DMS79 treated with DMSO at 0.1 percent for 48 hours (cell line): ENCODE results near the gene SAMM50.

Source experiments
- DNase-seq: peaks from one replicate; lab custom pipeline; 2025; lab: John Stamatoyannopoulos, UW

SAMM50 gene

DNA sequence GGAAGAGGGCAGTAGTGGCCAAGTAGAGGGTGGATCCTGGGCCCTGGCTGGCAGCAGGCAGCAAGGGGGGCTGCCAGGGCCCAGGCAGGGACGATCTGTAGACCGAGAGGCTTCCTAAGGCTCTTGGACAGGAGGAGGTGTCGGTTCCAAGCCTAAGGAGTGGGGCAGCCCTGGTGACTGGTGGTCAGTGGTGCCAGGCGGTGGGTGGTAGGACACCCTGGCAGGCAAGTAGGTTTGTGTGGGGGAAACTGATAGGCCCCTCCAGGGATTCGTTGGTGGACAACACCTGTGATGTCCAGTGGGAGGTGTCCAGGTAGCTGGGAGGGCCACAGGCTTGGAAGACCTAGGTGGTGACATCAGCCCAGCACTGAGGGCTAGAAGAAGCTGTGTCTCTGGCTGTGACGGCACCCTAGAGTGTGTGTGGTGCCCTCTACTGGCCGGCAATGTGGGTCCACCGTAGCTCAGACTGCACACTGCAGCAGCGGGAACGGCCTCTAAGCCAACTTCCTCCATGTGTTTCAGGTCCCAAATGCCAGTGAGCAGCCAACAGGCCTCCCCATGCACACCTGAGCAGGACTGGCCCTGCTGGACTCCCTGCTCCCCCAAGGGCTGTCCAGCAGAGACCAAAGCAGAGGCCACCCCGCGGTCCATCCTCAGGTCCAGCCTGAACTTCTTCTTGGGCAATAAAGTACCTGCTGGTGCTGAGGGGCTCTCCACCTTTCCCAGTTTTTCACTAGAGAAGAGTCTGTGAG is 9.4 kb upstream of the SAMM50 start:
- no peak for DNase-seq

DNA sequence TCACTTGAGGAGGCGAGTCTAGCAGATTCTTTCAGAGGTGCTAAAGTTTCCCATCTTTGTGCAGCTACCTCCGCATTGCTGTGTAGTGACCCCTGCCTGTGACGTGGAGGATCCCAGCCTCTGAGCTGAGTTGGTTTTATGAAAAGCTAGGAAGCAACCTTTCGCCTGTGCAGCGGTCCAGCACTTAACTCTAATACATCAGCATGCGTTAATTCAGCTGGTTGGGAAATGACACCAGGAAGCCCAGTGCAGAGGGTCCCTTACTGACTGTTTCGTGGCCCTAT is 8.9 kb upstream of the SAMM50 start:
- DNase-seq = no peak

DNA sequence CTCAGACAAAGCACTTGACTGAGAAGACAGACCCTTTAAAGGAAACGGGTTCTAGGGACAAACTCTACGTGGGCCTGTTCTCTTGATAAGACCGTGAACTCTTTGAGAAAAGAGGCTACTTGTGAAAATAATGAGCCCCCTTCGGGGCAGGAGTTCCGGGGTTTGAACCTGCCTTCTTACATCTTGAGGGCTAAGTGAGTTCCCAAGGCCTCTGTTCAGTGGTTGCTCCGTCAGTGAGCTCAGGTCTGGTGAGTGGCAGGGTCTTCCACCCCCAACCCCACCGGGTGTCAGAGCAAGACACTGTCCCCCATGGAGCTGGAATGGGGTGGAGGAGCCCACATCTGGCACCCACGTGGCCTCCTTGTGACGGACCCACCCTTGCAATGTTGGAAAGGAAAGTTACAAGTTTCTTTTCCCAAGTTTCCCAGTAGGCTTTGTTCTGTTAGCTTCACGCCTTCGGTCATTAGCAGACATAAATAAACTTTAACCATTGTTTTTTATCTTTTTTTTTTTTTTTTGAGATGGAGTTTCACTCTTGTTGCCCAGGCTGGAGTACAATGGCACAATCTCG is 6.3 kb upstream of the SAMM50 start:
- no peak for DNase-seq

DNA sequence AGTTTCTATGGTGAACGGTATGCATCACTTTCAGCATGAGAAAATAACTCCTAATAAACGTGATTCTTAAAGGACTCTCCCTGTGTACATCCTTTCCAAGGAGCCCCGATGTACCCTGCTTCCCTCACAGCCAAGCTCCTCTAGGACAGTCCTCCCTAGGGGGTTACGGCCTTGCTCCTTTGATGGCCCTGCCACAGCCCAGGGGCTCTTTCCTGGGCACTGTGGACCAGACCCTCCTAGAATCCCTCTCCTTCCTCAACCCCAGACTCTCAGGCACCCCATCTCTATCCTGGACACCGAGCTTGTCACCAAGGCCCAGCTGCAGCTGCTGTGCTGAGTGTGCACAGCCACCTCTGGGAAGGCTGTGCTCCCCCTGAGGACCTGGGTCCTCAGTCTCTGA is 3.9 kb upstream of the SAMM50 start:
- DNase-seq = no peak

DNA sequence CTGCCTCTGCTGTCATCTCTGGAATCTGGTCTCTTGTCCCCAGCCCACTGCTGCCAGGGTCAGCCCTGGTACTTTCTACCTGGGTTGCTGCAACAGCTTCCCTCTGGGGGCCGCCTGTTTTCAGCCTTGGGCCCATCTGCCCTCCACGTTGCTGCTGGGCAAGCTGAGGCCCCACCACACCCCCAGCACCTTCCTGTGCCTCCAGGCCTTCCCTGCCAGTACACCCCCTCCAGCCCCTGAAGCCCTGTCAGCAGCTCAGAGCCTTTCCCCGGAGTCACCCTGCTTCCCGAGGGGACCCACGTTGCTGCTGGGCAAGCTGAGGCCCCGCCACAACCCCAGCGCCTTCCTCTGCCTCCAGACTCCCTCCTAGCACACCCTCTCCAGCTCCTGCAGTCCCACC is 3.3 kb upstream of the SAMM50 start:
- DNase-seq = no peak

DNA sequence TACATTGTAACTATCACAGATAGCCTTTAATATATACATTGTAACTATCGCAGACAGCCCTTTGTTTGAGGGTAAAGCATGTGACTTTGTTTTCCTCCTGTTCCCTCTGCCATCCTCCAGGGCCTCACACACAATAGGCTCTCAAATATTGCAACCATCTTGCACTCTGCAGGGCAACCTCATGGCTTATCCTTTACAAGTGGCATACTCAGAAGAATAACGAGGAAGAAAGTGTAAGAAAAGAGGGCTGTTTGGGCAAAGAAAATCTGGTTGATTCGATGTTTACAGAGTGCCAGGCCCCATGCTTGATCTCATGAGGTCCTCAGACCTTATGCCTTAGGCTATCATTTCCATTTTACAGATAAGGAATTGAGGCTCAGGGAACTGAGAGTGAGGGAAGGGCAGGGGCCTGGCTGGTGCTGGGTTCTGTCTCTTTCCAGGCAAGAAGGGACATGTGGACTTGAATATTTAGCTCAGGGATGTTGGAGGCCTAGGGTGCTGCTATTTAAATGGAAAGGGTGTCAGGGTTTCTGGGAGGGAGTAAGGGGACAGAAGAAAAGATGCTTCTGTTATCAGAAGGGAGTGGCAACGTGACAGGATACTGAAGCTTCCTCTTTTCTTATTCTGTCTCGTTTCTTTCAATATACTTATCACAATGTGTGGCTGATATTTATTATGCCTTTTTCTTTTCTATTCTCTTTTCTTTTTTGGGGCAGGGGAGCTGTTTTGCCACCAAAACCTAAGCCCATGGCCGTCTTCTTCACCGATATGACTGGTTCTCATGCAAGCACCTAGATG is 1.1 kb upstream of the SAMM50 start:
- DNase-seq = no peak

DNA sequence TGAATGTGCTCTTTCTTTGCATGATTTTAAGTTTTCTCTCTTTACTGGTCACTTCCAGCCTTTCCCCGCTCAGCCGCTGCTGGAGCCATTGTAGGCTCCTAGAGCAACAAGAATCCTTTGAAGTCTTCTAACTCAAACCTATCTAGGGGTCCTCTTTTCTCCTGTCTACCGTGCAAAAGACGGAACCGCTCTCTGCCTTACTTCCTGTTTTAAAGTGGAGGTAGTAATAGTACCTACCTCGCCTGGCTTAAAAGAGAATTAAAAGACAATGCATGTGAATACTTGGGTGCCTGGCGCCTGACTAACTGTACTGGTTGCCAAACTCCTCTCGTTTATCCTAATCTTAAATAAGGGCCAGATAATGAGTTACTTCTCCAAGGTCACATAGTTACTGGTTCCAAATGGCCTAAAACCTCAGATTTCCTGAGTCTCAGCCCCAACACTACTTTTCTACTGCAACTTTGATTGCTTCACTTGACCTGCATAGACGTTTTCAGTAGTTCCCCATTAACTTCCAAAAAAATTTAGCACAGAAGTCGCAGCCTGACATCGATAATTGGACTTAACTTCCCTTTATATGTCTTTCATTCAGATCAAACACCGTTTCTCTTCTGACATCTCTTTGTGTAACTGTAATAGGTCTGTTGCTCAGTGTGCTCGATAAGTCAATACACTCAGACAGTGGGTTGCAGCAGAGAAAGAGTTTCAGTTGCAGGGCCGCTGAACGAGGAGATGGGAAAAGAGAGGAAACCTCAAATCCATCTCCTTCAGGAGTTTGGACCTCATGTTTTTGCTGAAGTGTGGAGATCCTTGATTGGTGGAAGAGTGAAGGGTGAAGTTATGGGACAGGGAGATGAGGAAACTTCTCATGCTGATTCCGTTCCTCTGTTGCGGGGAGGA is 891 bp downstream of the SAMM50 start:
- no peak for DNase-seq

DNA sequence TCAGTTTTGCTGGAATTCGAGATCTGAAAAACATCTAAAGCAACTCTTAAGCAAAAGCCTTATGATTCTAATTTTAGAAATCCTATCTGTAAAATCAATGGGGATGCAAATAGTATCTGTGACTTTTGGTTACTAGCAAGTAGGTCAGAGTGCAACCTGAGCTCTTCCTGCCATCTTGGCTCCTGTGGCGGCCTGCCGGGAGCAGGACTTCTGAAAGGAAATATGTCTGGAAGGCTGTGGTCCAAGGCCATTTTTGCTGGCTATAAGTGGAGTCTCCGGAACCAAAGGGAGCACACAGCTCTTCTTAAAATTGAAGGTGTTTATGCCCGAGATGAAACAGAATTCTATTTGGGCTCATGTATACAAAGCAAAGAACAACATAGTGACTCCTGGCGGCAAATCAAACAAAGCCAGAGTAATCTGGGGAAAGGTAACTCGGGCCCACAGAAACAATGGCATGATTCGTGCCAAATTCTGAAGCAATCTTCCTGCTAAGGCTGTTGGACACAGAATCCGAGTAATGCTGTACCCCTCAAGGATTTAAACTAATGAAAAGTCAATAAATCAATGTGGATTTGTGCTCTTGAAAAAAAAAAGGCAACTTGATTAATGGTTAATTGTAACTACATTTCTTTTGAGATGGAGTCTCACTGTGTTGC is 1.7 kb downstream of the SAMM50 start:
- no peak for DNase-seq

DNA sequence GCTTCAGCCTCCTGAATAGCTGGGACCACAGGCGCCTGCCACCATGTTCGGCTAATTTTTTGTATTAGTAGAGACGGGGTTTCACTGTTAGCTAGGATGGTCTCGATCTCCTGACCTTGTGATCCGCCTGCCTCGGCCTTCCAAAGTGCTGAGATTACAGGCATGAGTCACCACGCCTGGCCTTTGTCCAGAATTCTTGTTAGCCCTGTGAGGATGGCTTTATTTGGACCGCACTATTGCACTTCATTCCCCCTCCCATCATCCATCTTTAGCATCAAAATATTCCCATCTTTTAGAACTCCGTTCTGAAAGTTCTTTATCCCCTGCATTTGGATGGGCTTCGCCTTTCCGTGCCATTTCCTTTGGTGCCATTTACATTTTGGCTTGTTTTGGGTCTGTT is 2.6 kb downstream of the SAMM50 start:
- DNase-seq = no peak

DNA sequence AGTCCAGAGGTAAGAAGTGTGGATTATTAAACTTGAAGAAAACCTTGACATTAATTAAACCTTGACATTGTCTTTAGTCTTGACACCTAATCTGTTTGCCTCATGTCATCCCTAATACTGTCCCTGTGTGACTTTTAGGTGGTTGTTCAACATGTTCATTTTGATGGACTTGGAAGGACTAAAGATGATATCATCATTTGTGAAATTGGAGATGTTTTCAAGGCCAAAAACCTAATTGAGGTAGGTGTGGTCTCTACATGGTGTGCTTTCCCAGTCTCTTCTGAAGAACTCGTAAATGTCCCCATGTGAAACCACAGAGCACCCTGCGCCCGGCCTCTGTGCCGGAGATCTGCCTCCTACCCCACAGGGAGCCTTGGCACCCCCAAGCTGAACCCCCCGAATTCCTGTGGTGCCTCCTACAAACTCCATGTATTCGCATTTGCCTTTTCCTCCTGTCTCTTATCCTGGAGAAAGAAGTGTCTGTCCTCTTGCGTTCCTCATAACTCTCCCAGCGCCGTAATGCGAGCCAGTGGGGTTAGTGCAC is 9.1 kb downstream of the SAMM50 start:
- DNase-seq = no peak

DNA sequence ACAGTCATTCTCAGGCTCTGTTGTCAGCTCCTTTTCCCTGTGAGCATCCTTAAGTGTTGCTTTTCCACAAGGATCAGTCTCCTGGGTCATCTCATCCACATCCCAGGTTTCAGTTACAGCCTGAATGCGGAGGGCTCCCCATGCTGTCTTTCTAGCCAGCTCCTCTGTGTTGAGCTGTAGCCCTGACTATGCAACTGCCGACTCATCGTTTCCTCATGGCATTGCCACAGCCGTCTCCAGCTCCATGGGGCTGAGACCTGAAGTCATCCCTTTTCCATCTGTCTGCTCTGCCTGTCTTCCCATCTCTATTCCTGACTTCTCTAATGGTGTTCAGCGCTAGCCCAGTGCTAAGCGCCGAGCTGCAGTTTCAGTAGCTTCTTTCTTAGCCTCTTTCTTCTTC is 11.8 kb downstream of the SAMM50 start:
- DNase-seq = no peak

DNA sequence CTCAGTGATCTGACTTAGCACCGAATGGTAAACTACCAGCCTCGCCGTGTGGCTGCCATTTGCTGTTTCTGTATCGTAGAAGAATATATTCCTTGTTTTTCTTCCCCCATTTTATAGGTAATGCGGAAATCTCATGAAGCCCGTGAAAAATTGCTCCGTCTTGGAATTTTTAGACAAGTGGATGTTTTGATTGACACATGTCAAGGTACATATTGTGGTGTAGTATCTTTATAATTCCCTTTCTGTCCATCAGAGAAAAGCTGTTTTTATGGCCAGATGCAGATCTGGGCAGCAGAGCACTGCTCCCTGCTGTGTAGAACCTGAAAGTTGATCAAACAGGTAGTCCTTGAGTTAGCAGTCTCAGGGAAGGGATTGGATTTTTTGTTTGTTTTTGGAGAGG is 13.4 kb downstream of the SAMM50 start:
- no peak for DNase-seq

DNA sequence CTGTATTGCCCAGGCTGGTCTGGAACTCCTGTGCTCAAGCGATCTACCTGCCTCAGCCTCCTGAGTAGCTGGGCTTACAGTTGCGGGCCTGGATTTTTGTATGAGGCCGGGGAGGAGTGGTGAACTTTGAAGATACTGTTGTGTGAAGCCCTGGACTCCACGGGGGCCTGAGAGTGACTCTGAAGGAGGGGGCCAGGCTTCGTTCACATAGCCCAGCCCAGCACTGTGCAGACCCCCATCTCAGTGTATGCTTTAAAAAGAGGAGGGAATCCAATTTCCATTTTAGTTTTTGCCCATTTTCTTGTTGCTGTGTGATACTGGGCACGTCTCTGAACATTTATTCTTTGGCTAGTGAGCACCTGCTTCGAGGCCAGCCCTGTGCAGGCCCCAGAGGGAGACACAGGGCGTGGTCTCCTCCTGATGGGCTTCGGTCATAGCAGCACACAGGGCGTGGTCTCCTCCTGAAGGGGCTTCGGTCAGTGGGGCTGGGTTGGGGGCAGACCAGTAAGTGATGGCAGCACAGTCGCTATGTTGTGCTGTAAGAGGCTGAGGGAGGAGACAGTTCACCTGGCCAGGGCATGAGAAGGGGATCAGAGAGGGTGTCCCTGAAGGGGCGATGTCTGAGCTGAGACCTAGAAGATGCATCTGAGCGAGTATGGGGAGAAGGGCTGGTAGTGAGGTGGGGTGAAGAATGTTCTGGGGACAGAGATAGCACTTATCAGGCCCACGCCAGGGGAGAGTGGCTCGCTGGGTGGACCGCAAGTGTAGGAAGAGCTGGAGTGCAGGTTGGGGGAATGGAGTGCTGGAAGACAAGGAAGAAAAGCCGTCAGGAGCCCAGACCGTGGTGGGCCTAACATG is 14.0 kb downstream of the SAMM50 start:
- no peak for DNase-seq

DNA sequence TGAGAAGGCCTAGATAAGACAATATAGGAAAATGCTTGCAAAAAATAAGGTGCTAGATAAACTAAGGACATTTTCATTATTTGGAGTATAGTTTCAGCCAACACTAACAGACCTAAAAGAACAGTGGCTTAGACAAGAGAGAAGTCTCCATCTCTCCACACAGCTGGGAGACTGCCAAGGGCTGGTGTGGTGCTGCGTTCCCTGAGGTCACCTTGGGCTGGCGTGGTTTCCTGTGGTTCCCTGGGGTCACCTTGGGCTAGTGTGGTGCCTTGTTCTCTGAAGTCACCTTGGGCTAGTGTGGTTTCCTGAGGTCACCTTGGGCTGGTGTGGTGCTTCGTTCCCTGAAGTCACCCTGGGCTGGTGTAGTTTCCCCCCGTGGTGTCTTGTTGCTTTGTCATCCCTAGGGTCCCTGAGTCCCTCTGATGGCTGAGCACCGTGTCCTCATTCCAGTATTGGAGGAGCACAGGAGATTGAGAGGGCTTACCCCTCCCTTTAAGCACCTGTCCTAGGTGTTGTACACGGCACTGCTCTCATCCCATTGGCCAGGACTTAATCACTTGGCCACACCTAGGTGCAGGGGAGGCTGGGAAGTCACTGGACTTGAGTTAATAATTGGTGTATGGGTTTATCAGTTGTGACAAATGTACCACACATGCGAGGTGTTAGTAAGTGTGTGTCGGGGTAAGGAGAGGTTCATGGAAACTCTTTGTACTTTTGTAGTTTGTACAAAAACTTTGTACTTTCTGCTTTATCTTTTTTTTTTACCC is 14.9 kb downstream of the SAMM50 start:
- no peak for DNase-seq

DNA sequence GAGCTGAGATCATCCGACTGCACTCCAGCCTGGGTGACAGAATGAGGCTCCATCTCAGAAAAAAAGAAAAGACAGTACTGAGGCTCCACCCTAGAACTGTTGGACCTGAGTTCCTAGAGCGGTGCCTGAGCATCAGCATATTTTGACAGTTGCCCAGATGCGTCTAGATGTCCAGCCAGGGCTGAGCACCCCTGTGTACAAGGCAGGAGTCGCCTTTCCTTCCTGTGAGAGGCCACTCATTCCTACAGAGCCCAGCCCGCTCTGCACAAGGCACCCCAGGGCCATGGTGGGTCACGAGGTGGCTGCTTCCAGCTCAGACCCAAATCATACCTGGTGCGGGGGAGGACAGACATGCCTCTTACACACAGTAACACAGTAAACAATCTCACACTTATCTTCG is 15.9 kb downstream of the SAMM50 start:
- no peak for DNase-seq

DNA sequence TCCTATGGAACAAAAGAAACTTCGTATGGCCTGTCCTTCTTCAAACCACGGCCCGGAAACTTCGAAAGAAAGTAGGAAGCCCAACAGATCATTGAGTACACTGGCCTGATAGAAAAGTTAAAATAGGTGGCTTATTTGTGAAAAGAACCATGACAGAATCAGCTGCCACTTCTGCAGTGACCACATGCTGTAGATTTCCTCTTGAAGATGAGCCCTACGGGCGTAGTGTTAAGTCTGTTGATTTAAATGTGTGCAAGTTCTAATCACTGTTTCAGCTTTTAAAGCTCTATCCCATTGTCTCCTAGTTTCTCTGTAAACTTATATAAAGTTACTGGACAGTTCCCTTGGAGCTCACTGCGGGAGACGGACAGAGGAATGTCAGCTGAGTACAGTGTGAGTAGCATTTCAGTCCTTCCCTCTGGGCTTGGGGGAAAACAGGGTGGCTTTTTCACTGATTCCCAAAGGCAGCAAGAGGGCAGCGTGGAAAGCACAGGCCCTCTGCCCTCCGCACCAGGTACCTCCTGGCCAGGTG is 17.8 kb downstream of the SAMM50 start:
- no peak for DNase-seq

DNA sequence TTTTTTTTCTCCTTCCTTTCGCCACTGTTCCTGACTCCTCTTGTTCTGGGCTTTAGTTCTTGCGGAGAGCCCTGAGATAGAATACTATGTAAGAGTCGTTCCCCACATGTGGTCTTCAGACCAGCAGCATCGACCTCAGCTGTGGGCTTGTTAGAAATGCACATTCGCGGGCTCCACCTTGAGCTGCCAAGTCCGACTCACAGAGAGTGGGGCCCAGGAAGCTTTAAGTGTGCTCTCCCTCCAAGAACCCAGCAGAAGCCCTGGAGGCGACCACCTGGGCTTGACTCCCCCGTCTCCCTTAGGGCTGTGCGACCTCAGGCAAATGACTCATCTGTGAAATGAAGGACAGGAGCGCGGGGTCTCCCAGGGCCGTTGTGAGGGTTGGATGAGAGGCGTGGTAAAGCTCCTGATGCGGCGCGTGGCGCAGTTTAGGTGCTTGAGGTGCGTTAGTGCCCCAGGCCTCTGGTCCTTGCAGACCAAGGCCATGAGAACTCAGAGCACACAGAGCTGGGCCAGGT is 18.8 kb downstream of the SAMM50 start:
- DNase-seq = no peak

DNA sequence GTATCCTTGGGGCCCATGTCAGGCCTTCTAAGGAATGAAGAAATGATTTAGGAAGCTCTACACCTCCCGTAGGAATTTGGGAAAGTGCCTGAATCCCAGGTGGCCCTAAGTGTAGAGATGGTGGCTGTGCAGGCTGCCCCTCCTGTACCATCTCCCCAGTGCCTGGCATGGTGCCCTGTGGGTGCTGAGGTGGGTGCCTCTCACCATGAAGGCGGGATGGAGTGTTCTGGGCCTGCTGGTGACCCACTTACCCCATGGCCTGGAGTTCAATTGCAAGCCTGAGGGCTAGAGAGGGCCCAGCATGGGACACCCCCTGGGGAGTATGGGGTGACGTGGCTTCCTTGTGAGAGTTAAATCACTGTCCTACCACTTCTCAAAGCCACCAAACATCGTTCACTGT is 19.8 kb downstream of the SAMM50 start:
- no peak for DNase-seq
